GM21723 (cell line): ENCODE measurements around the gene TGFB1.
A peak's percentile ranks its signal among the peaks of the same experiment; 100 is the strongest.
"Not testable (repeated sequence)": the region's sequence is repeated elsewhere in the genome, so short reads cannot be mapped to it uniquely, and the experiment has no call there.

Experiments
- ATAC-seq: cut with Tn5 transposase; IDR thresholded peaks from one replicate; pipeline ENCODE4 v1.9.1; 2021; ENCODE audit warnings: mild to moderate bottlenecking, moderate library complexity; ENCODE audit not compliant: unreplicated experiment

The TGFB1 gene

DNA sequence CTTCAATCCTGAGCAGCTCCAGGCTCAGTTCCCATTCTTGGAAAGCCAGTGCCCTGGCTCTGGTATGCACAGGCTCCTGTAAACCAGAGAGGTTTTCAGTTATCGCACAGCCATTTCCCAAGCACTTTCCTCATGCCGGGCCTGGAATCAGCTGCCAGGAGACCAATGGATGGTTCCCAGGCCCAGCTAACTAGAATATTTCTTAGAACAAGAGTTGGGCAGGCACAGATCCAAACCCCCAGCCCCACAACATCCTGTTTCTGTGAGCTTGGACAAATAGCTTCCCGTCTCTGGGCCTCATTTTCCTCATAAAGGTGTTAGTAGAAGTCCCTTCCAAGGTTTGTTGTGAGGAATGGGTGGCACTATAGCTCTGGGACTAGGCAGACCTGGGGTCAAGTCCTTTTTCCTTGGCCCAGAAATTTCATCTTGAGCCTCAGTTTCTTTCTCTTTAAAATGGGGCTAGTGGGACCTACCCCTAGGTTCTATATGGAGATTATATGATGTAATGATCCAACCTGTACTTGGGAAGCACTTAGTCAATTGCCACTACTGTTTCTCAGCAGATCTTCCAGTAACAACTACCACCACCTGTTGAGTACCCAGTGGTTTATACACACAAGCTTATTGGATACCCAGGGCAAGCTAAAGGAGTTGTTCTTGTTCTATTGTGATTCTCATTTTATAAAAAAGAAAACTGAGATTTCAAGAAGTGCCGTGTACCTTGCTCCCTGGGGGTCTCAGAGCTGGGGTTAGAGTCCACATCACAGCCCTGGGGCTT, 48.8 kb downstream of the TGFB1 start:
- no peak for ATAC-seq

DNA sequence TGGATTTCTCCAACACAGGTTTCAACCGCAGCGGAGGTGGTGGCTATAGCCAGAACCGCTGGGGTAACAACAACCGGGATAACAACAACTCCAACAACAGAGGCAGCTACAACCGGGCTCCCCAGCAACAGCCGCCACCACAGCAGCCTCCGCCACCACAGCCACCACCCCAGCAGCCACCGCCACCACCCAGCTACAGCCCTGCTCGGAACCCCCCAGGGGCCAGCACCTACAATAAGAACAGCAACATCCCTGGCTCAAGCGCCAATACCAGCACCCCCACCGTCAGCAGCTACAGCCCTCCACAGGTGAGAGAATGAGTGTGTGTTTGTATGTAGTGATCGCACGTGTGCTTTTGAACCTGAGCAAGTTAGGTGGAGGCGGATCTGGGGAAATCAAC, 49.8 kb downstream of the TGFB1 start:
- ATAC-seq, result no peak

DNA sequence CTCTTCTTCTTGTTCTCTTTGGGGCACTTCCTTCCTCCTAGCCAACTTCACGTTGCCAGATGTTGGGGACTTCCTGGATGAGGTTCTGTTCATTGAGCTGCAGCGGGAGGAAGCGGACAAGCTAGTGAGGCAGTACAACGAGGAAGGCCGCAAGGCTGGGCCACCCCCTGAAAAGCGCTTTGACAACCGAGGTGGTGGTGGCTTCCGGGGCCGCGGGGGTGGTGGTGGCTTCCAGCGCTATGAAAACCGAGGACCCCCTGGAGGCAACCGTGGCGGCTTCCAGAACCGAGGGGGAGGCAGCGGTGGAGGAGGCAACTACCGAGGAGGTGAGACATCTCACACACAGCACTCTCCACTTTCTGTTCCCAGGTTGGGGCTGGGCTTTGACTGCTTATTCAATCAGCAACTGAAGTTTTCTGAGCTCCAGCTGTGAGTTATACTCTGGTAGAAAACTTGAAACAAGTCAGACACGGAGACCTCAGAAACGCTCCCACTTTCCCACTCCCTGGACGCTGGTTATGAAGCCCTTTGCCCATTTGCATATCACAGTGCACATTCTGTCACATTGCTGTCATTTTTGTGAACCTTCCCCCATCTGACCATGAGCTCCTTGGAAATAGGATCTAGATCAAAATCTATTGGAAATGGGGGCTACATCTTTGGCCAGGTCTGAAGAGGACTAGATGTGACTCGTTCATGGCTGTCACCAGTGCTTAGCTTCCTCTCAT, 50.9 kb downstream of the TGFB1 start:
- peak; percentile 41 for ATAC-seq

DNA sequence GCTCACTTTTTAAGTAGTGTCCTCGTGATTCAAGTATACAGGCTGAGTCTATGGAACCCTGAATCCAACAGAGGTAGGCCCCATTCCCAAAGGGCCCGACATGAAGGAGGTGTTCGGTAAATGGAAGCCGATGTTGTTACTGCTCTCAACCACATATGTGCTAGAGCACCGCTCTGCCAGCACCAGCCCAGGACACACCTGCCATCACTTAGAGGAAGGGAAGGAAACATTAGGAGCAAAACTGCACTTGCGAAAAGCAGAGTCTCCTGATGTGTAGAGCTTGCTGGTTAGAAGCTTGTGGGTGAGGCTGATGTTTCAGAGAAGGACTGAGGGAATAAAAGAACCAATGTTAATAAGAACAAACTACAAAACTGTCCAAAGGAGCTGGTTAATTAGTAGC, 53.2 kb downstream of the TGFB1 start:
- ATAC-seq, result no peak

DNA sequence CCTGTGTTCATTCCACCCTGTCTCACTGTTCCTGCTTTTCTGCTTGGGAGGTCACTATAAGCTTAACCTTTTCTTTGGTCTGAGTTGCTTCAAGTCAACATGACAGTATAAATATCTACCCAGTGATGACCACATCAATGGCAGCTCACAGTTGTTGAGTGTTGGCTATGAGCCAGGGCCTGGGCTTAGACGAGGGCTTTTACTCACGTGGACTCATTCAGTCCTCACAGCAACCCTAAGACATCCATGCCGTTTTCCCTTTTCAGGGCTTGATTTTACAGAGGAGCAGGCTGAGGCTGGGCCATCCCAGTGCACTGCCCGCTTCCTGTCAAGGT, 54.0 kb downstream of the TGFB1 start:
- no peak for ATAC-seq

GRCh38 chr19:41299046-41299754, 54.5 kb downstream of the TGFB1 start:
- no peak for ATAC-seq

GRCh38 chr19:41298348-41298964, 55.3 kb downstream of the TGFB1 start:
- ATAC-seq, result no peak

DNA sequence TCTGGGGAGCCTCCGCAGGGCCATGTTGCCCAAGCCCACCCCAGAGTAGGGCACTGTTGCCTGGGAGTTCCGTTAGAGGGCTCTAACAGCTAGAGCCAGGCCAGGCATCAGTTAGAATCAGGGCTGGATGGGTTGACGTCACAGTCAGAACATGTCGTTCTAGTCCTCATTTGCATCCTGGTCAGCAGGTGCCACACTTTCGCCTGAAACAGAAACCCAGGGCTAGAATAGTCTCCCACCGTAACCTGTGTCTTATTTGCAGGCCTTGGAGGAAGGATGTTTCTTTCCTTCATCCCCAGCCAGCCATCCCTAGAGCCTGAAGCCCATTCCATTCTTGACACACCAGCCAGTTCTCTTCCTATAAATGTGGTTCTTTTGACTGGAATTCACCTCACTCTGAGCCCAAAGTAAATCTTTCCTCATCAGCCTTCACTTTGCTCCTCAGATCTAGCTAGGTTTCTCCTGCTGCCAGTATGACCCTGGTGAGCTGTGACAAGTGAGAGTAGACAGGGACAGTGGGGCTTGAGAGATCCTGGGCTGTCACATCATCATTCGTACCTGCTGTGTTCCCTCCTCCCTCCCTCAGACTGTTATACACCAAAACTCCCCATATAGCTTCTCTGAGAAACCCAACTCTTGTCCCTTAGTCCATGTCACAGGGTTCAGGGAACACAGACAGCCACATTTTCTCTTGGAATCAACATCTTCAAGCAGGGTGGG, 55.9 kb downstream of the TGFB1 start:
- ATAC-seq, result peak; percentile 75

DNA sequence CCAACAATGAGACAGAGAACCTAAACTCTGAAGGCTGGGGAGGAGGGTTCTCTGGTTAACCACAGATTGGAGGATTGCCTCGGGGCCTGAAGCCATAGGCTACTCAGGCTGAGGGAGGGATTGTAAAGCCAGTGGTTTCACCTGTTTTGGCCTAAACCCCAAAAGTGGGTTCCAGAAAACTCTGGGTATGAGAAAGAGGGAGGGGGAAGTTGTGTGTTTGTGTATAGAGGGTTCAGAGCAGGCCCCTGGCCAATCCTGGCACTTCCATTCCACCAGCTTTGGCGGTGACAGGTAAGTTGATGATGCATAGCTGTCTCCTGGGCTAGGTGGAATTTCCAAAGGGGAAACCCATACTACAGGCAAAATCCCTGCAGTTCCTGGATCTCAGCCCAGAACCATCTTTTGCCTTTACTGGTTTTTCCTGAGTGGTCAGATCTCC, 57.3 kb downstream of the TGFB1 start:
- no peak for ATAC-seq

- ATAC-seq, result no peak
Observed at GRCh38 chr19:41295499-41295898, 58.2 kb downstream of the TGFB1 start.

GRCh38 chr19:41294393-41294792, 59.3 kb downstream of the TGFB1 start:
- no peak for ATAC-seq

DNA sequence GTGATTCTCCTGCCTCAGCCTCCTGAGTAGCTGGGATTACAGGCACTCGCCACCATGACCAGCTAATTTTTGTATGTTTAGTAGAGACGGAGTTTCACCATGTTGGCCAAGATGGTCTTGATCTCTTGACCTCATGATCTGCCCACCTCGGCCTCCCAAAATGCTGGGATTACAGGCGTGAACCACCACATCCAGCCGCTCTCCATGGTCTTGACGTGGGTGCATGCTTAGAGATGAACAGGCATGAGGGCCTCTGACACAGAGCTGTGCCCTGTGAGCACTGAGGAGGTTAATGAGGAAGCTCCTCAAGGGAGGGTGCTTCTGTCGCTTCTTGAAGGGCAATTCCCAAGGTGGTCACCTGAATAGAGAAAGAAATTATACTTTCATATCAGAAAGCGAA, 63.9 kb downstream of the TGFB1 start:
- ATAC-seq, result not testable (repeated sequence)

DNA sequence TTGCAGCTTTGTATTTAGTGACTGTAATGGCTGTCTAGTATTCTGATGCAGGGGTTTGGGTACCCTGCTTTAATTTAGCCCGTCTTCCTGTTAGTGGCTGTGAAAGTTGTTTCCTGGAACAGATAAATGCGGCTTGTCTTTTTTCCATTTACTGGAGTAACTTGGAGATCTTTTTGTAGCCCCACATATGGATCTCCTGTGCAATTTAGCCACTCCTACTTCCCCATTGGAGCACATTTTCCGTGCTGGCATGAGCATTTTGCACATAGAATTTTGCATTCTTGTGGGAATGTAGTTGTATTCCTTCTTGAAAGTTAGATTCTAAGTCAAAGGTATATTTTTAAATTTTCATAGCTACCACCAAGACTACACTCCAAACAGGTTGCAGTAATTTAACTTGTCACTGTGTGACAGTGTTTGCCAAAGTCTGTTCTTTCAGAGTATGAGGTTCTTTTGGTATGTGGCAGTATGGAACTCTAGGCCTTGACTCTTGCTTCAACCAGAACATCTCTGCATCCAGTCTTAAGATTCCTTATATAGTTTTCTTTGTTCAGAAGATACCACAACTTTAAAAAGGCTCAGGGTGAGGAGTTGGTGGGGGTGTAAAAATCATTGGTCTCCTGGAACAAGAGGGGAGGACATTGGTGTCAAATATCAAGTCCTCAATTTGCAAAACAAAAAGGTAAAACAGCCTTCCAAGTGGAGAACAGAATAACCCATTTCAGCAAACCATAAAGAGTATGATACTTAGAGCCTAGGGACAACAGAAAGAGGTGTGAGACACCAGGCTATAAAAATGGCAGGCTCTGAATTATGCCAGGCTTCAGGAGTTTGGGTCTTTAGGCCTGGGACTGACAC, 64.8 kb downstream of the TGFB1 start:
- ATAC-seq, result no peak
